ENCODE measurements around the gene LRMDA. TPM values are rescaled to one million over a fixed set of nuclear protein-coding genes. Genes with fewer than 3 reads are reported as not detected.
A peak's percentile ranks its signal among the peaks of the same experiment; 100 is the strongest.

LRMDA gene
- total RNA-seq, 4 donors from 2014 or later: 7.3 to 20.1 (median 8.4) TPM

DNA sequence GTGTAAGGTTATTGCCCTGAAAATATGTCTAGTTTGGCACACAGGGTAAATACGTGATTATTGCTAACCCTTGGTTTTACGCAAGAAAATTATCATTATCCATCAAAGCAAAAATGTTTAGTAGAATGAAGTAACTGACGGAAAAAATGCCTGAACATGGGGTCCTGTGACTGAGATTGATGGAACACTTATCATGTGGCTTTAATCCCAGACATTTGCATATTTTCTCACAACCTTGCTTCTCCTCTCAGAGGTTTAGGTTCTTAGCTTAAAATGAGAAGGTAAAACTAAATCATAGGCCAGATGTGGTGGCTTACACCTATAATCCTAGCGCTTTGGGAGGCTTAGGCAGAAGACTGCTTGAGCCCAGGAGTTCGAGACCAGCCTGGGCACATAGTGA lies 1010.7 kb downstream of the LRMDA start:
- no peak overlapping the region for H3K4me3 ChIP-seq
- peaks cover 0 to 18% (median 5%) of the 10 kb centered on the region in 3 donors for H3K4me1 ChIP-seq
- ATAC-seq: no peak
- TF ChIP-seq EP300 (IDR thresholded peaks at IDR 0.05): no peak
- no peak for TF ChIP-seq POLR2AphosphoS5 (IDR thresholded peaks at IDR 0.05)
- no peak for TF ChIP-seq POLR2A (IDR thresholded peaks at IDR 0.05)
- TF ChIP-seq, protein P1, sequence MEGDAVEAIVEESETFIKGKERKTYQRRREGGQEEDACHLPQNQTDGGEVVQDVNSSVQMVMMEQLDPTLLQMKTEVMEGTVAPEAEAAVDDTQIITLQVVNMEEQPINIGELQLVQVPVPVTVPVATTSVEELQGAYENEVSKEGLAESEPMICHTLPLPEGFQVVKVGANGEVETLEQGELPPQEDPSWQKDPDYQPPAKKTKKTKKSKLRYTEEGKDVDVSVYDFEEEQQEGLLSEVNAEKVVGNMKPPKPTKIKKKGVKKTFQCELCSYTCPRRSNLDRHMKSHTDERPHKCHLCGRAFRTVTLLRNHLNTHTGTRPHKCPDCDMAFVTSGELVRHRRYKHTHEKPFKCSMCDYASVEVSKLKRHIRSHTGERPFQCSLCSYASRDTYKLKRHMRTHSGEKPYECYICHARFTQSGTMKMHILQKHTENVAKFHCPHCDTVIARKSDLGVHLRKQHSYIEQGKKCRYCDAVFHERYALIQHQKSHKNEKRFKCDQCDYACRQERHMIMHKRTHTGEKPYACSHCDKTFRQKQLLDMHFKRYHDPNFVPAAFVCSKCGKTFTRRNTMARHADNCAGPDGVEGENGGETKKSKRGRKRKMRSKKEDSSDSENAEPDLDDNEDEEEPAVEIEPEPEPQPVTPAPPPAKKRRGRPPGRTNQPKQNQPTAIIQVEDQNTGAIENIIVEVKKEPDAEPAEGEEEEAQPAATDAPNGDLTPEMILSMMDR (IDR thresholded peaks at IDR 0.05): no peak
- 96 to 98% methylated on average over 3 to 5 of the region's 5 CpGs for WGBS, 2 donors (ENCODE audit: low coverage in 1 of 2)
- H3K36me3 ChIP-seq: no peaks in the 10 kb centered on the region
- no peaks in the 10 kb centered on the region for H3K9me3 ChIP-seq
- H3K27me3 ChIP-seq: no peaks in the 10 kb centered on the region
- H3K27ac ChIP-seq: no peak overlapping the region

DNA sequence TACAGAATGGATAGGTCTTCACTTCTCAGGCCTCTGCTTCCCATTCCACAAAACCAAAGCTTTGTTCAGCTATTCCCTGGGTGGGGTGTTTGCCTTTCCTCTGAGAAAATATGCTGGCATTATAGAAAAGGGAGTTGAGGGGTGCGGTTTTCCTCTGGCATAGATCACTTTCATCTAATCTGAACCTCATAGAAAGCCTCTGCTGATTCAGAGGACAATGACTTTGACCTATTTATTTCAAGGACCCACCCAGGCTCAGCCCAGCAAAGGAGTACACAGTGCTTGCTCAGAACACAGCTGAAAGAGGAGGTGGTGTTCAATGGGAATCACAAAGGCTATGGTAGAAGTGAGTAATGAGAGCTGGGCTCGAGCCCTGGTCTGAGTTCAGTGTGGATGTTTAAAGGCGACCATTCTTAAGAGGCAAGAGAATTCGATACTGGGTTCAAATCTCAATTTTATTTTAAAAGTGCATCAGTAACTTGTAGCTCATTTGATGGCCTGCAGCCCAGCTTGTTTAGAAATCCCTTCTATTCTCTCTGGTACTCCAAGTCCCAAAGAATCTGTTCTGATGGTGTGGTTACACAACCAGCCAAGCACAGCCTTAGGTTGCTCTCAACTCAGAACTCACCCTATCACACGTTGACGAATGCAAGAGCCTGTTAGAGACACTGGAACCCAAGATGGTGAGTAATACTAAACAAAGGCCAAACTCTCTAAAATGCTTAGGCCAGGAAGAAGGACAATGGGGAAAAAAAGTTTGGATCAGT lies 1012.8 kb downstream of the LRMDA start:
- Histone ChIP-seq H3K27ac (peak overlapping the region in 3 of 4 donors; percentile 24 to 71 (median 61)), H3K4me3 (no peak overlapping the region), H3K4me1 (peaks cover 0 to 15% (median 5%) of the 10 kb centered on the region in 3 donors), H3K36me3 (no peaks in the 10 kb centered on the region), H3K27me3 (no peaks in the 10 kb centered on the region), H3K9me3 (no peaks in the 10 kb centered on the region)
- TF ChIP-seq POLR2AphosphoS5 (IDR thresholded peaks at IDR 0.05) (peak; percentile 28), POLR2A (IDR thresholded peaks at IDR 0.05) (no peak)
- peak; percentile 95 for ATAC-seq
- 51 to 73% methylated on average over 4 to 6 of the region's 6 CpGs for WGBS, 2 donors (ENCODE audit: low coverage in 1 of 2)

GRCh38 chr10:76447578-76447977 lies 1016.2 kb downstream of the LRMDA start:
- WGBS, 2 donors (ENCODE audit: low coverage in 1 of 2): 90 to 100% methylated on average over 1 of the region's 1 CpG
- Histone ChIP-seq H3K36me3 (no peaks in the 10 kb centered on the region), H3K27ac (no peak overlapping the region), H3K4me1 (peaks cover 0 to 15% (median 5%) of the 10 kb centered on the region in 3 donors), H3K27me3 (no peaks in the 10 kb centered on the region), H3K9me3 (no peaks in the 10 kb centered on the region), H3K4me3 (no peak overlapping the region)
- ATAC-seq: no peak
- TF ChIP-seq POLR2A (IDR thresholded peaks at IDR 0.05) (no peak), EP300 (IDR thresholded peaks at IDR 0.05) (no peak), POLR2AphosphoS5 (IDR thresholded peaks at IDR 0.05) (no peak)
- TF ChIP-seq, protein P1 (IDR thresholded peaks at IDR 0.05): no peak

- Histone ChIP-seq H3K9me3 (no peaks in the 10 kb centered on the region), H3K36me3 (no peaks in the 10 kb centered on the region), H3K4me1 (peaks cover 0 to 4% (median 2%) of the 10 kb centered on the region in 3 donors), H3K4me3 (no peak overlapping the region), H3K27ac (no peak overlapping the region), H3K27me3 (no peaks in the 10 kb centered on the region)
- no peak for TF ChIP-seq EP300 (IDR thresholded peaks at IDR 0.05)
- ATAC-seq: no peak
- WGBS, 2 donors (ENCODE audit: low coverage in 1 of 2): 100% methylated on average over 1 to 2 of the region's 2 CpGs
Observed at GRCh38 chr10:76451911-76452310, 1020.5 kb downstream of the LRMDA start.

DNA sequence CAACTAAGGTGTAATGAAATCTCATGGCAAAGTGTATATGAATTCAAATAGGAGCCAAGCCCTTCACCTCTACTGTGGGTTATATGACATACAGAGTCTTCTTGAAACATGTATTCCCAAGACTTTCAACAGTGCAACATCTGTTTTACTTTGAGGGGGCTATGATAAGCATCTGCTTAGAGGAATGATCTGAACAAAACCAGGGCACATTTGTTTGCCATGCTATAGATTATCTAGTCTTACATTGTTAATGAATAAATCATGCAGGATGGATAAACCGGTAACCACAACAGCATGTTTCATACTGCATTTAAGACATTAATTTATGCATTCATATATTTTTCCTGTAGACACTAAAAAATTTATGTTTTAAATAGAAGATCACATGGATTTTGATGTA lies 1021.9 kb downstream of the LRMDA start:
- ATAC-seq: no peak

More for the DNA sequence above, 1021.9 kb downstream of the LRMDA start:
- H3K36me3 ChIP-seq: no peaks in the 10 kb centered on the region
- TF ChIP-seq POLR2AphosphoS5 (IDR thresholded peaks at IDR 0.05): no peak
- TF ChIP-seq, protein P1 (IDR thresholded peaks at IDR 0.05): no peak
- TF ChIP-seq POLR2A (IDR thresholded peaks at IDR 0.05): no peak
- TF ChIP-seq EP300 (IDR thresholded peaks at IDR 0.05): no peak
- H3K9me3 ChIP-seq: peaks cover 0 to 5% (median 0%) of the 10 kb centered on the region in 3 donors
- no peak overlapping the region for H3K4me3 ChIP-seq
- H3K27ac ChIP-seq: no peak overlapping the region
- H3K27me3 ChIP-seq: no peaks in the 10 kb centered on the region
- 91 to 100% methylated on average over 1 of the region's 1 CpG for WGBS, 2 donors (ENCODE audit: low coverage in 1 of 2)
- H3K4me1 ChIP-seq: peaks cover 3 to 13% (median 4%) of the 10 kb centered on the region in 3 donors
